OCI-LY7 (cell line): ENCODE results near the gene PSMB10. TPM values are rescaled to one million over a fixed set of nuclear protein-coding genes. Genes with fewer than 3 reads are reported as not detected.
"Not testable (repeated sequence)": the region's sequence is repeated elsewhere in the genome, so short reads cannot be mapped to it uniquely, and the experiment has no call there.

Experiments used
- BruUV-seq: library from RNA; stranded (reverse); fragments of 400-500 nt; replicated peaks from 2 replicates; lab custom pipeline; 2021; lab: Mats Ljungman, UMichigan
- CTCF ChIA-PET: fragments of 300-600 bp; sonication (Branson Sonifier 250); formaldehyde crosslinking; loops from one replicate; lab custom pipeline; 2022; ENCODE audit warnings: antibody characterized with exemption; ENCODE audit not compliant: unreplicated experiment; lab: Charles Lee
- POLR2A ChIA-PET: fragments of 300-600 bp; sonication (Branson Sonifier 250); formaldehyde crosslinking; loops from one replicate; lab custom pipeline; 2022; ENCODE audit warnings: antibody characterized with exemption; lab: Charles Lee
- DNase-seq: peaks from one replicate; pipeline ENCODE4 v3.0.0-alpha.2; 2015; ENCODE audit warnings: low spot score
- H2AFZ ChIP-seq: fragments of 200-600 bp; sonication (generic), shearing (Covaris generic); 2 replicates; pipeline ENCODE4 v1.6.1; 2014; ENCODE audit warnings: mild to moderate bottlenecking, antibody characterized with exemption, low read length, moderate library complexity
- H3K27ac ChIP-seq: fragments of 200-600 bp; sonication (generic); 2 replicates; pipeline ENCODE4 v1.5.1; 2014; ENCODE audit warnings: mixed run types, low read depth, mild to moderate bottlenecking, moderate library complexity, low read length, inconsistent platforms; ENCODE audit not compliant: poor library complexity, severe bottlenecking
- H3K36me3 ChIP-seq: fragments of 200-600 bp; sonication (generic); 2 replicates; pipeline ENCODE4 v1.6.1; 2014; ENCODE audit warnings: mild to moderate bottlenecking, antibody characterized with exemption, low read length, moderate library complexity, mixed read lengths; ENCODE audit not compliant: insufficient read depth
- H3K4me1 ChIP-seq: fragments of 200-600 bp; sonication (generic); 2 replicates; pipeline ENCODE4 v1.5.1; 2014; ENCODE audit warnings: mild to moderate bottlenecking, low read length; ENCODE audit not compliant: insufficient read depth, poor library complexity, severe bottlenecking
- H3K4me2 ChIP-seq: fragments of 200-600 bp; sonication (generic); 2 replicates; pipeline ENCODE4 v1.6.1; 2014; ENCODE audit warnings: mild to moderate bottlenecking, low read length
- H3K4me3 ChIP-seq: fragments of 200-600 bp; sonication (generic); 2 replicates; pipeline ENCODE4 v1.5.1; 2014; ENCODE audit warnings: mild to moderate bottlenecking, low read depth, low read length; ENCODE audit not compliant: poor library complexity, severe bottlenecking
- H3K79me2 ChIP-seq: fragments of 200-600 bp; sonication (generic); 2 replicates; pipeline ENCODE4 v1.6.1; 2016; ENCODE audit warnings: low read depth, mild to moderate bottlenecking, low read length, moderate library complexity, mixed read lengths; ENCODE audit not compliant: insufficient read depth
- H3K9me2 ChIP-seq: fragments of 200-600 bp; sonication (generic); 2 replicates; pipeline ENCODE4 v1.6.1; 2016; ENCODE audit warnings: mild to moderate bottlenecking, low read length, mixed read lengths; ENCODE audit not compliant: insufficient read depth
- H3K9me3 ChIP-seq: fragments of 200-600 bp; sonication (generic); 2 replicates; pipeline ENCODE4 v1.6.1; 2014; ENCODE audit warnings: mild to moderate bottlenecking, mixed run types, low read length, mixed read lengths
- H4K20me1 ChIP-seq: fragments of 200-600 bp; sonication (generic); 2 replicates; pipeline ENCODE4 v1.6.1; 2014; ENCODE audit warnings: mild to moderate bottlenecking, antibody characterized with exemption, low read length, moderate library complexity, mixed read lengths; ENCODE audit not compliant: insufficient read depth
- EZH2phosphoT487 ChIP-seq: fragments of 200-600 bp; sonication (generic); IDR thresholded peaks from 2 replicates; pipeline ENCODE4 v1.6.1; 2018; ENCODE audit warnings: low read depth, borderline replicate concordance, mild to moderate bottlenecking, mixed run types, antibody characterized with exemption, low read length, moderate library complexity, mixed read lengths
- intact Hi-C: fragments of 100-400 bp; cut with micrococcal nuclease; formaldehyde crosslinking; loops from one replicate; pipeline ENCODE4 v1.10.0; 2022; ENCODE audit not compliant: unreplicated experiment
- total RNA-seq, 2 experiments: library from RNA; depleted of rRNA in 1 of 2; stranded (reverse); fragments of >200 nt in 1 of 2; shearing (Covaris generic) in 1 of 2; gene quantifications; 2 replicates each; pipeline ENCODE4 v1.2.3, GENCODE V29; 2014 to 2022
- TF ChIP-seq, protein P1 (sequence below): fragments of 200-600 bp; sonication (generic); conservative IDR thresholded peaks from 2 replicates; pipeline ENCODE4 v1.5.1; 2014; ENCODE audit warnings: mild to moderate bottlenecking, antibody characterized with exemption, low read length, moderate library complexity, mixed read lengths

Gene PSMB10
- total RNA-seq, 2 experiments from 2014 or later: 89.9 to 179 TPM

DNA sequence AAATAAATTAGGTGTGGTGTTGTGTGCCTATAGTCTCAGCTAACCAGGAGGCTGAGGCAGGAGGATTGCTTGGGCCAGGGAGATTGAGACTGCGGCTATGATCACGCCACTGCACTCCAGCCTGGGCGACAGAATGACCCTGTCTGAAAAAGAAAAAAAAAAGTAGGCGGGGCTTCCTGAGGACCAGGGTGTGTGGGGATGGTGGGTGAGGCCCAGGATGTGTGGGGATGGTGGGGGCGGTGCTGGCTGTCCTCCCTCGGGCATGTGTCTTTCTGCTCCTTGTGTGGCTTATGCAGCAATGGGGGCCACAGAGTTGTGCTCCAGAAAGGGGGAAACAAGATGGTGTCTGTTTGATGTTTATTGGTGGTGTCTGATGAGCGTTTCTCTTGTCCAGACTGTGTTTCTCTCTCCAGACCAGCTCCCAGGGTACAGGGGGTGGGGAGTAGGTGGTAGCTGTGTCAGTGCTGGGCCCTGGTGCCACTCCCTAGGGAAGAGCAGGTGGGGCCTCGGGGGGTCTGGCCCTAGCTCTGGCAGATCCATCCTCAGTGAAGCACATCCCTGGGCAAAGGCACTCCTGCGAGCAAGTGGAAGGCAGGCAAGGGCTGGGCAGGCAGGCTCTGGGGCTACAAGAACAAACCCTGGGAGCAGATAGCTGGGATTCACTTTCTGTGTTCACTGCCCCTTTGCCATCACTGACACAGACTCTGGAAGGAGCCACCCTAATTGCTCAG is 5.0 kb upstream of the PSMB10 start:
- Histone ChIP-seq H4K20me1 (no peaks in the 10 kb centered on the region), H3K36me3 (no peaks in the 10 kb centered on the region), H3K4me1 (peaks cover 25% of the 10 kb centered on the region), H3K27ac (no peak overlapping the region), H3K4me3 (no peak overlapping the region), H3K9me3 (no peaks in the 10 kb centered on the region), H3K9me2 (no peaks in the 10 kb centered on the region), H2AFZ (no peak overlapping the region), H3K79me2 (no peaks in the 10 kb centered on the region), H3K4me2 (no peak overlapping the region)
- TF ChIP-seq, protein P1, sequence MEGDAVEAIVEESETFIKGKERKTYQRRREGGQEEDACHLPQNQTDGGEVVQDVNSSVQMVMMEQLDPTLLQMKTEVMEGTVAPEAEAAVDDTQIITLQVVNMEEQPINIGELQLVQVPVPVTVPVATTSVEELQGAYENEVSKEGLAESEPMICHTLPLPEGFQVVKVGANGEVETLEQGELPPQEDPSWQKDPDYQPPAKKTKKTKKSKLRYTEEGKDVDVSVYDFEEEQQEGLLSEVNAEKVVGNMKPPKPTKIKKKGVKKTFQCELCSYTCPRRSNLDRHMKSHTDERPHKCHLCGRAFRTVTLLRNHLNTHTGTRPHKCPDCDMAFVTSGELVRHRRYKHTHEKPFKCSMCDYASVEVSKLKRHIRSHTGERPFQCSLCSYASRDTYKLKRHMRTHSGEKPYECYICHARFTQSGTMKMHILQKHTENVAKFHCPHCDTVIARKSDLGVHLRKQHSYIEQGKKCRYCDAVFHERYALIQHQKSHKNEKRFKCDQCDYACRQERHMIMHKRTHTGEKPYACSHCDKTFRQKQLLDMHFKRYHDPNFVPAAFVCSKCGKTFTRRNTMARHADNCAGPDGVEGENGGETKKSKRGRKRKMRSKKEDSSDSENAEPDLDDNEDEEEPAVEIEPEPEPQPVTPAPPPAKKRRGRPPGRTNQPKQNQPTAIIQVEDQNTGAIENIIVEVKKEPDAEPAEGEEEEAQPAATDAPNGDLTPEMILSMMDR: no peak
- no peak for TF ChIP-seq EZH2phosphoT487
- ChIA-PET POLR2A (no interaction called here), CTCF (no interaction called here)
- no peak for DNase-seq
- intact Hi-C loops: no loop called here
- BruUV-seq: no TSS peak

DNA sequence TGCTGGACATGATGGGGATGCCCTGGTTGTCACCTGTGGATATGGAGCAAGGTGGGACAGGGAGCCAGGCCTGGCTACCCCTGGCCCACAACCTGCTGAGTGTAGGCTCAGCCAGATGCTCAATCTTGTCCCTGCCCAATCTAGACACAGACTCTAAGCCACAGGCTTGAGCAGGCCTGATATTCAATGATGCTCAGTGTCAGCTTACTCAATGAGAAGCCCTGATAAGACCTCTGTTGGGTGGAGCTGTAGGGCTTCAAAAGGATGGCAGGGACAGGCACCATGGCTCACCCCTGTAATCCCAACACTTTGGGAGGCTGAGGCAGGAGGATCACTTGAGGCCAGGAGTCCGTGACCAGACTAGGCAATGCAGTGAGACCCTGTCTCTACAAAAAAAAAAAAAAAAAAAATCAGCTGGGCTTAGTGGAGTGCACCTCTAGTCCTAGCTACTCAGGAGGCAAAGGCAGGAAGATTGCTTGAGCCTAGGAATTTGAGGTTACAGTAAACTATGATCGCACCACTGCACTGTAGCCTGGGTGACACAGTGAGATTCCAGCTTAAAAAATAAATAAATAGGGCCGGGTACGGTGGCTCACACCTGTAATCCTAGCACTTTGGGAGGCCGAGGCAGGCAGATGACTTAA is 3.9 kb upstream of the PSMB10 start:
- BruUV-seq: no TSS peak
- H3K4me2 ChIP-seq: no peak overlapping the region
- no peaks in the 10 kb centered on the region for H3K9me3 ChIP-seq
- no peak for DNase-seq
- ChIA-PET CTCF (no interaction called here), POLR2A (interaction anchor here (0.6 kb wide), 1 partner anchor 51 kb away, joined by 3 read pairs; no protein-coding TSS in a partner anchor)
- no peak overlapping the region for H3K27ac ChIP-seq
- H3K4me1 ChIP-seq: peaks cover 25% of the 10 kb centered on the region
- H3K36me3 ChIP-seq: no peaks in the 10 kb centered on the region
- H3K9me2 ChIP-seq: no peaks in the 10 kb centered on the region
- H3K79me2 ChIP-seq: no peaks in the 10 kb centered on the region
- TF ChIP-seq EZH2phosphoT487: no peak
- no peak overlapping the region for H2AFZ ChIP-seq
- intact Hi-C loops: no loop called here
- no peak overlapping the region for H3K4me3 ChIP-seq
- no peaks in the 10 kb centered on the region for H4K20me1 ChIP-seq

DNA sequence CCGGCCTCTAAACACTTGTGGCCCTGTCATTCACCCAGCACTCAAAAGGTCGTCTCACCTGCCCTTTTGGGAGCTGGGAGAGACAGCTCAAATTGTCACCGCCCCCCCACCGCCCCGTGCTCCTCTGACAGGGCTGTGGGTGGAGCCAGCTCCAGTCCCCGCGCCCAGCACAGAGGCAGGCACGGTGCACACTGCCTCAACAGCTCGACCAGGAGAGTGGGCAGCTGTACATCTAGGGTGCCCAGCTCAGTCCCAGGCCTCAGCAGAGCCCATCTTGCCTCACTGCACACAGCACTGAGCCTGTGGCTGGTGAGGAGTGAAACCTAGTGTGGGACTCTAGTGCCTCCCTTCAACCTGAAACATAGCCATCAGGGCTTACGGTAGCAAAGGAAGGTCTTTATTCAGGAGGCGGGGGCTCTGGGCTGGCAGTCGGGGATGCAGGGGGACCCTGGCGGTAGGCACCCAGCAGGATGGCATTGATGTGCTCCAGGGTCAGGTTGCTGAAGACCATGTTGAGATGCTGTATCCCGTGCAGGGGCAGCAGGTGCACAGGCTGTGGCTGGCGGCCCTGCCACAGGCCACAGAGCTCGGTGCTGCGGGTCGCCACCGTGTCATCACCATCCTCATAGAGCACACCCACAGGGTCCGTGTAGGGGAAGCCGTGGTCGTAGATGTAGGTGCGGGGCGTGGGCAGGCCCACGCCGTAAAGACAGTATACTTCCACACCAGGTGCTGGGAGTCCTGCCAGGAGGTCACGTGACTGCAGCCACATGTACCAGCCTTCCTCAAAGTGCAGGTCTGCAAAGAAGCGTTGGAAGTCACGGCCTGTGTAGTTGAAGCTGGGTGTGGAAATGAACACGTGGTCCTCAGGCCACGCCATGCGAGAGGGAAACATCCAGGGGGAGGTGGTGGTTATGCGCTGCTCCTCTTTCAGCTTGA is 3.1 kb upstream of the PSMB10 start:
- H3K4me2 ChIP-seq: peak overlapping the region; percentile 3; the same call in 1 of the 2 replicates
- H2AFZ ChIP-seq: no peak overlapping the region
- H3K9me3 ChIP-seq: no peaks in the 10 kb centered on the region
- H3K9me2 ChIP-seq: no peaks in the 10 kb centered on the region
- H3K27ac ChIP-seq: no peak overlapping the region
- no peaks in the 10 kb centered on the region for H4K20me1 ChIP-seq
- DNase-seq: peak; percentile 28
- ChIA-PET CTCF (interaction anchor here (1.0 kb wide), 1 partner anchor 13 kb away, joined by 3 read pairs; no protein-coding TSS in a partner anchor), POLR2A (no interaction called here)
- peaks cover 4% of the 10 kb centered on the region; the same call in 1 of the 2 replicates for H3K79me2 ChIP-seq
- no peak for TF ChIP-seq EZH2phosphoT487
- TF ChIP-seq, protein P1: no peak
- BruUV-seq: no TSS peak
- intact Hi-C loops: no loop called here
- H3K36me3 ChIP-seq: peaks cover 6% of the 10 kb centered on the region; the same call in 1 of the 2 replicates
- H3K4me1 ChIP-seq: peaks cover 33% of the 10 kb centered on the region
- no peak overlapping the region for H3K4me3 ChIP-seq

DNA sequence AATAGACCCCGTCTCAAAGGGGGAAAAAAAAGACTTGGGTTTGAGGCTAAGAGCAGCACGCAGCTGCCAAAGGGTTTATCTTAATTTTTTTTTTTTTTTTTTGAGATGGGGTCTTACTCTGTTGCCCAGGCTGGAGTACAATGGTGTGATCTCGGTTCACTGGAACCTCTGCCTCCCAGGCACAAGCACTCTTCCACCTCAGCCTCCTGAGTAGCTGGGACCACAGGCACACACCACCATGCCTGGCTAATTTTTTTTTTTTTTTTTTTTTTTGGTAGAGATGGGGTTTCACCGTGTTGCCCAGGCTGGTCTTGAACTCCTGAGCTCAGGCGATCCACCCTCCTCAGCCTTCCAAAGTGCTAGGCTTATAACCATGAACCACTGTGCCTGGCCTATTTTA is 1.1 kb upstream of the PSMB10 start:
- H3K4me1 ChIP-seq: peaks cover 38% of the 10 kb centered on the region
- peak overlapping the region; percentile 90 for H3K27ac ChIP-seq

More for the DNA sequence above, 1.1 kb upstream of the PSMB10 start:
- Histone ChIP-seq H3K4me2 (peak overlapping the region; percentile 90), H3K36me3 (peaks cover 23% of the 10 kb centered on the region), H3K4me3 (peak overlapping the region; percentile 74)
- CTCF ChIA-PET, H3K9me2 ChIP-seq, H2AFZ ChIP-seq, H3K9me3 ChIP-seq, H3K79me2 ChIP-seq, DNase-seq, BruUV-seq, H4K20me1 ChIP-seq: not testable (repeated sequence)
- POLR2A ChIA-PET: interaction anchor here (0.6 to 0.7 kb wide), 2 partner anchors 12 to 314 kb away, joined by 3 to 4 read pairs; no protein-coding TSS in a partner anchor
- intact Hi-C loops: loop anchor here (2.0 kb wide), 1 partner anchor 103 kb away; no protein-coding TSS in a partner anchor
